HepG2 (cell line): ENCODE measurements around the gene CHRNA7. TPM values are rescaled to one million over a fixed set of nuclear protein-coding genes. Genes with fewer than 3 reads are reported as not detected.

Experiments
- ATAC-seq: fragments of 200-7000 bp; cut with Tn5 transposase; 3 replicates; pipeline ENCODE4 v1.9.1; 2020; ENCODE audit warnings: mild to moderate bottlenecking, moderate library complexity
- BruUV-seq: library from RNA; stranded (reverse); fragments of 400-500 nt; replicated peaks from 2 replicates; lab custom pipeline; 2021; lab: Mats Ljungman, UMichigan
- CTCF ChIA-PET: fragments of 300-600 bp; formaldehyde crosslinking; extraction: SDS; loops from one replicate; lab custom pipeline; 2021; ENCODE audit warnings: low total read pairs, inconsistent platforms, low intra/inter-chr PET ratio; lab: Yijun Ruan, JAX
- POLR2A ChIA-PET: fragments of 350-600 bp; sonication (Branson Sonifier 250); formaldehyde crosslinking; loops from one replicate; lab custom pipeline; 2020; ENCODE audit warnings: antibody characterized with exemption, inconsistent platforms; lab: Yijun Ruan, JAX
- DNase-seq: peaks from one replicate; pipeline ENCODE4 v3.0.0-alpha.2; 2015; ENCODE audit warnings: low spot score
- FAIRE-seq: peaks from 3 replicates; lab custom pipeline; 2011; peaks lifted over from hg19 to GRCh38; lab: Jason Lieb, UNC
- H2AFZ ChIP-seq: one replicate; pipeline ENCODE4 v1.6.1; 2011; ENCODE audit warnings: low read length, inconsistent platforms
- H3K27ac ChIP-seq: fragments of 300-600 bp; 3 replicates; pipeline ENCODE4 v1.8.0; 2011; ENCODE audit warnings: mixed run types, mild to moderate bottlenecking, mixed read lengths, low read length, inconsistent platforms; ENCODE audit not compliant: insufficient read depth; ENCODE audit errors: extremely low read length
- H3K27me3 ChIP-seq, 2 experiments: fragments of 200-600 bp in 1 of 2; 2 replicates in 1 of 2; 3 replicates in 1 of 2; pipeline versions ENCODE4 v1.6.0 to v1.8.0; 2011; ENCODE audit warnings: low read length in 2 of 2, mild to moderate bottlenecking in 2 of 2, moderate library complexity in 2 of 2, inconsistent platforms in 1 of 2; ENCODE audit not compliant: insufficient read depth in 2 of 2, control insufficient read depth in 1 of 2
- H3K36me3 ChIP-seq, 2 experiments: fragments of 200-600 bp in 1 of 2; replicated peaks in 1 of 2; 2 replicates in 1 of 2; 3 replicates in 1 of 2; pipeline versions ENCODE4 v1.5.1 to v1.8.0; 2011; ENCODE audit warnings: low read length in 2 of 2, inconsistent platforms in 1 of 2; ENCODE audit not compliant: insufficient read depth in 2 of 2, control insufficient read depth in 1 of 2
- H3K4me1 ChIP-seq: 2 replicates; pipeline ENCODE4 v1.5.1; 2012; ENCODE audit warnings: low read length, inconsistent platforms; ENCODE audit not compliant: insufficient read depth
- H3K4me2 ChIP-seq: 2 replicates; pipeline ENCODE4 v1.6.0; 2011; ENCODE audit warnings: low read depth, low read length, inconsistent platforms
- H3K4me3 ChIP-seq, 3 experiments: fragments of 200-600 bp in 1 of 3; sonication (generic), shearing (Covaris generic) in 1 of 3; replicated peaks in 1 of 3; 2 replicates each; pipeline ENCODE4 v1.5.1; 2011 to 2016; ENCODE audit warnings: low read length in 3 of 3, inconsistent platforms in 2 of 3, low read depth in 2 of 3, mild to moderate bottlenecking in 2 of 3, control low read depth in 1 of 3, mixed read lengths in 1 of 3; ENCODE audit not compliant: insufficient read depth in 1 of 3
- H3K79me2 ChIP-seq: one replicate; pipeline ENCODE4 v1.6.1; 2011; ENCODE audit warnings: low read length, inconsistent platforms; ENCODE audit not compliant: insufficient read depth
- H3K9ac ChIP-seq: 2 replicates; pipeline ENCODE4 v1.6.0; 2011; ENCODE audit warnings: mild to moderate bottlenecking, low read depth, low read length, inconsistent platforms; ENCODE audit not compliant: insufficient read depth
- H3K9me3 ChIP-seq: 2 replicates; pipeline ENCODE4 v1.5.1; 2012; ENCODE audit warnings: mild to moderate bottlenecking, low read length
- H4K20me1 ChIP-seq: 2 replicates; pipeline ENCODE4 v1.6.0; 2011; ENCODE audit warnings: inconsistent platforms, mild to moderate bottlenecking, low read length, moderate library complexity; ENCODE audit not compliant: insufficient read depth
- DNMT3B ChIP-seq: conservative IDR thresholded peaks from 2 replicates; pipeline ENCODE4 v1.6.1; 2016; ENCODE audit warnings: missing biosample characterization, control low read depth
- HMG20B ChIP-seq: conservative IDR thresholded peaks from 2 replicates; pipeline ENCODE4 v1.6.1; 2016; ENCODE audit warnings: missing genetic modification reagents, missing compliant biosample characterization
- HOXA3 ChIP-seq: sonication (generic); formaldehyde crosslinking; IDR thresholded peaks from 2 replicates; pipeline ENCODE4 v1.5.0; 2020; ENCODE audit warnings: missing genetic modification reagents
- MAFF ChIP-seq: IDR thresholded peaks from 2 replicates; pipeline ENCODE4 v1.6.1; 2011; ENCODE audit warnings: low read depth, low read length, improper control_type of control experiment
- MAFK ChIP-seq, 2 experiments: IDR thresholded peaks in 1 of 2; conservative IDR thresholded peaks in 1 of 2; 2 replicates each; pipeline ENCODE4 v1.6.1; 2011; ENCODE audit warnings: improper control_type of control experiment in 2 of 2, low read length in 2 of 2
- NFE2L1 ChIP-seq: sonication (generic); formaldehyde crosslinking; IDR thresholded peaks from 2 replicates; pipeline ENCODE4 v1.4.0; 2020; ENCODE audit warnings: missing genetic modification reagents, mild to moderate bottlenecking, borderline replicate concordance
- SMAD9 ChIP-seq: sonication (generic); formaldehyde crosslinking; IDR thresholded peaks from 2 replicates; pipeline ENCODE4 v1.5.1; 2020; ENCODE audit warnings: mild to moderate bottlenecking, missing genetic modification reagents
- ZEB1 ChIP-seq: IDR thresholded peaks from 2 replicates; pipeline ENCODE4 v1.6.1; 2012; ENCODE audit warnings: mild to moderate bottlenecking, low read depth, inconsistent platforms; ENCODE audit not compliant: insufficient replicate concordance
- WGBS: methylation state at CpG from one replicate; pipeline ENCODE4 v1.1.6; 2017; ENCODE audit warnings: low lambda C conversion rate; 5-methylcytosine and 5-hydroxymethylcytosine counted together
- in situ Hi-C: cut with HindIII; loops from 2 replicates; pipeline ENCODE4 v1.10.0; 2017; ENCODE audit warnings: low pct_unique_long_range_greater_than_20kb; ENCODE audit not compliant: extremely low pct_ligation_motif_present
- intact Hi-C: fragments of 100-400 bp; cut with micrococcal nuclease; formaldehyde crosslinking; loops from one replicate; pipeline ENCODE4 v1.10.0; 2022; ENCODE audit not compliant: unreplicated experiment
- polyA plus RNA-seq, 8 experiments: library from polyadenylated mRNA; depleted of rRNA in 3 of 8; stranded (reverse) in 7 of 8; unstranded in 1 of 8; fragments of >200 nt; fragmentation: Illumina TruSeq in 4 of 8; extraction: Trizol in 4 of 8; gene quantifications; 2 replicates each; pipeline versions ENCODE4 v1.2.1 to v1.2.3, GENCODE V29; 2011 to 2016; ENCODE audit warnings: low read depth in 4 of 8, missing spikeins in 1 of 8, mixed read lengths in 1 of 8; ENCODE audit not compliant: insufficient read depth in 1 of 8
- total RNA-seq, 5 experiments: library from RNA; depleted of rRNA; stranded (reverse); fragments of >200 nt; fragmentation: Illumina TruSeq; extraction: Trizol; gene quantifications; 2 replicates each; pipeline ENCODE4 v1.2.3, GENCODE V29; 2016; ENCODE audit warnings: low read depth in 1 of 5
- TF ChIP-seq, protein P1 (sequence below): sonication (generic); formaldehyde crosslinking; IDR thresholded peaks from 2 replicates; pipeline ENCODE4 v1.8.1; 2023; ENCODE audit warnings: mild to moderate bottlenecking, inconsistent platforms, moderate library complexity, missing genetic modification reagents, borderline replicate concordance
- TF ChIP-seq, protein P2 (sequence below): sonication (generic); formaldehyde crosslinking; IDR thresholded peaks from 2 replicates; pipeline ENCODE4 v1.4.0; 2020; ENCODE audit warnings: missing genetic modification reagents

The CHRNA7 gene
- total and polyA plus RNA-seq, 2 of the 13 experiments (the other 11 are each of a cell fraction or from before 2014, with no cell fraction given) = 1.3 to 1.4 TPM

DNA sequence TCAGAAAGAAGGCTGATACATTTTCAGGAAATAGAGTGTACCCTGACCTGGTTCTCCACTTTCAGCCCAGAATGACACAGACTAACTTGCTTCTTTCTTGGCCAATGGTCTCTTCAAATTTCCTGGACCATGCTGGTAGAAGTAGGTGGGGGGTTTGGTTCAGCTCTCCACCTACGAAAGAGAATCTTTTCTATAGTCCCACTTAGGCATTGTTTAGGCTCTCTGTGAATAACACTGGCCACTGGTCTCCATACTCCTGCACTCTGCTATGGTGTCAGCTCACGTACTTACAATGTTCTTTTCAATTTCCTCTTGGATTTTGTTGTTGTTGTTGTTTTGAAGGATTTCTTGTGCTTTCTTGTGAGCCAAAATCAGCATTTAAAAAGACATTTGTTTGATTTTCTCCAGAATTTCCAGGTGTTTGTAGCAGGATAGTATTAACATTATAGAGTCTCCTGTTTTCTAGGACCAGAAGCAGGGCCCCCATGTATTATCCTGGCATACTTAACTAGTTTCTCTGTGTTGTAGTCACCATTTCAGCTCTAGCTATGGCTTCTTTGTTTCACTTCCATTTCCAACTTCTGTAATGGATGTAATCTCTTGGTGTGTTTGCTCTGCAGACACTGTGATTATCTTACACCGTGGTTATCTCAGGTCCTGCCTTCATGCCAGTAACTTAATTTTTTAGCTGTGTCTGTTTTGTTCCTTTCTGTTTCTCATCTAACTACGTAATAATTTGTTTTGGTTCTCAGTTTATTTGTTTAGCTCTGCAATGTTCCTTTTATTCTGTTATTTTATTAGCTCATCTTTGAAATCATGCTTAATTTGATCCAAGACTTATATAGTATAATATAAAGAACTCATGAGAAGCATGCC, 61.4 kb downstream of the CHRNA7 start:
- H3K36me3 ChIP-seq = no peaks in the 10 kb centered on the region
- intact Hi-C loops (no loop called here), in situ Hi-C loops (no loop called here)
- 9% methylated on average over 4 of the region's 4 CpGs for WGBS
- no TSS peak for BruUV-seq
- H3K4me3 ChIP-seq = no peak overlapping the region
- H3K9me3 ChIP-seq = no peaks in the 10 kb centered on the region
- DNase-seq (no peak), FAIRE-seq (no peak), ATAC-seq (no peak)
- H3K27me3 ChIP-seq = no peaks in the 10 kb centered on the region
- H3K4me1 ChIP-seq = no peaks in the 10 kb centered on the region
- no peak overlapping the region for H2AFZ ChIP-seq
- no peak overlapping the region for H3K9ac ChIP-seq
- H4K20me1 ChIP-seq = no peaks in the 10 kb centered on the region
- H3K27ac ChIP-seq = no peak overlapping the region
- ChIA-PET CTCF (no interaction called here), POLR2A (no interaction called here)
- TF ChIP-seq NFE2L1 (CRISPR knock-in tag) = no peak
- TF ChIP-seq, protein P1, sequence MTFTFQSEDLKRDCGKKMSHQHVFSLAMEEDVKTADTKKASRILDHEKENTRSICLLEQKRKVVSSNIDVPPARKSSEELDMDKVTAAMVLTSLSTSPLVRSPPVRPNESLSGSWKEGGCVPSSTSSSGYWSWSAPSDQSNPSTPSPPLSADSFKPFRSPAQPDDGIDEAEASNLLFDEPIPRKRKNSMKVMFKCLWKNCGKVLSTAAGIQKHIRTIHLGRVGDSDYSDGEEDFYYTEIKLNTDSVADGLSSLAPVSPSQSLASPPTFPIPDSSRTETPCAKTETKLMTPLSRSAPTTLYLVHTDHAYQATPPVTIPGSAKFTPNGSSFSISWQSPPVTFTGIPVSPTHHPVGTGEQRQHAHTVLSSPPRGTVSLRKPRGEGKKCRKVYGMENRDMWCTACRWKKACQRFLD (CRISPR knock-in tag) = no peak
- no peak for TF ChIP-seq SMAD9 (CRISPR knock-in tag)
- no peaks in the 10 kb centered on the region for H3K79me2 ChIP-seq
- H3K4me2 ChIP-seq = no peak overlapping the region

DNA sequence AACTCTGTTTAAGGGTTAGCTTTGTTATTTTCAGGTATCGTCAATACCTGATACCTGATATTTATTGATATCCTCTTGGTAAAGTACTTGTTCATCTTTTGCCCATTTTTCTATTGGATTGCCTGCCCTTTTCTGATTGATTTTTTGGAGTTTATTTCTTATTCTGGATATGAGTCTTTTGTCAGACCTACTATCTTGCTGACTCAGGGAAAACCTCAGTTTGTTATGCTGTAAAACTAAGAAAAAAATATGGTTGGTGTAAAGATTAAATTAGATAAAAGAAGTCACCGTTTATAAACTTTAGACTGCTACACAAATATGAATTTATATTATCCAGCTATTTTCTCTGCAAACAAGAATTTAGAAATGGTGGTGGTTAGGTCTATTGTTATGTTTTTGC, 65.9 kb downstream of the CHRNA7 start:
- H3K4me2 ChIP-seq = no peak overlapping the region
- WGBS = 12% methylated on average over 2 of the region's 2 CpGs
- no peaks in the 10 kb centered on the region for H3K79me2 ChIP-seq
- DNase-seq (no peak), ATAC-seq (no peak), FAIRE-seq (no peak)
- intact Hi-C loops = no loop called here
- POLR2A ChIA-PET = no interaction called here
- CTCF ChIA-PET = no interaction called here
- H3K4me3 ChIP-seq = no peak overlapping the region
- no TSS peak for BruUV-seq
- no peak overlapping the region for H3K27ac ChIP-seq
- H3K9me3 ChIP-seq = no peaks in the 10 kb centered on the region
- no peaks in the 10 kb centered on the region for H4K20me1 ChIP-seq
- no peaks in the 10 kb centered on the region for H3K36me3 ChIP-seq
- in situ Hi-C loops = no loop called here
- H3K4me1 ChIP-seq = no peaks in the 10 kb centered on the region
- H2AFZ ChIP-seq = no peak overlapping the region
- TF ChIP-seq MAFK (conservative IDR thresholded peaks at IDR 0.05 in 1 of 2, IDR thresholded peaks at IDR 0.05 in 1 of 2; ENCODE audit: low read length in 2 of 2) = peak; percentile 89 to 94; a peak in 3 of 4 replicates
- TF ChIP-seq HMG20B = no peak
- TF ChIP-seq, protein P2, sequence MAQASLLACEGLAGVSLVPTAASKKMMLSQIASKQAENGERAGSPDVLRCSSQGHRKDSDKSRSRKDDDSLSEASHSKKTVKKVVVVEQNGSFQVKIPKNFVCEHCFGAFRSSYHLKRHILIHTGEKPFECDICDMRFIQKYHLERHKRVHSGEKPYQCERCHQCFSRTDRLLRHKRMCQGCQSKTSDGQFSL (CRISPR knock-in tag) = no peak
- no peak for TF ChIP-seq ZEB1
- TF ChIP-seq HOXA3 (CRISPR knock-in tag) = no peak
- no peak for TF ChIP-seq DNMT3B (CRISPR knock-in tag)
- peak; percentile 91 for TF ChIP-seq MAFF
- H3K9ac ChIP-seq = no peak overlapping the region
- no peaks in the 10 kb centered on the region; a peak in 1 of 5 replicates for H3K27me3 ChIP-seq
